Choroid plexus epithelial cell (primary cell): ENCODE results near the gene SAMM50.

Experiments used
- DNase-seq: peaks from one replicate; pipeline ENCODE4 v3.0.0-alpha.2; 2010; ENCODE audit warnings: low read depth
- H3K4me3 ChIP-seq: 2 replicates; pipeline ENCODE4 v1.5.1; 2011; ENCODE audit warnings: low read depth, mild to moderate bottlenecking, control low read depth, low read length, moderate library complexity
- TF ChIP-seq, protein P1 (sequence below): conservative IDR thresholded peaks from 2 replicates; pipeline ENCODE4 v1.5.1; 2011; ENCODE audit warnings: low read depth, mild to moderate bottlenecking, control low read depth, inconsistent platforms, low read length, moderate library complexity

SAMM50 gene

DNA sequence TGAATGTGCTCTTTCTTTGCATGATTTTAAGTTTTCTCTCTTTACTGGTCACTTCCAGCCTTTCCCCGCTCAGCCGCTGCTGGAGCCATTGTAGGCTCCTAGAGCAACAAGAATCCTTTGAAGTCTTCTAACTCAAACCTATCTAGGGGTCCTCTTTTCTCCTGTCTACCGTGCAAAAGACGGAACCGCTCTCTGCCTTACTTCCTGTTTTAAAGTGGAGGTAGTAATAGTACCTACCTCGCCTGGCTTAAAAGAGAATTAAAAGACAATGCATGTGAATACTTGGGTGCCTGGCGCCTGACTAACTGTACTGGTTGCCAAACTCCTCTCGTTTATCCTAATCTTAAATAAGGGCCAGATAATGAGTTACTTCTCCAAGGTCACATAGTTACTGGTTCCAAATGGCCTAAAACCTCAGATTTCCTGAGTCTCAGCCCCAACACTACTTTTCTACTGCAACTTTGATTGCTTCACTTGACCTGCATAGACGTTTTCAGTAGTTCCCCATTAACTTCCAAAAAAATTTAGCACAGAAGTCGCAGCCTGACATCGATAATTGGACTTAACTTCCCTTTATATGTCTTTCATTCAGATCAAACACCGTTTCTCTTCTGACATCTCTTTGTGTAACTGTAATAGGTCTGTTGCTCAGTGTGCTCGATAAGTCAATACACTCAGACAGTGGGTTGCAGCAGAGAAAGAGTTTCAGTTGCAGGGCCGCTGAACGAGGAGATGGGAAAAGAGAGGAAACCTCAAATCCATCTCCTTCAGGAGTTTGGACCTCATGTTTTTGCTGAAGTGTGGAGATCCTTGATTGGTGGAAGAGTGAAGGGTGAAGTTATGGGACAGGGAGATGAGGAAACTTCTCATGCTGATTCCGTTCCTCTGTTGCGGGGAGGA, 891 bp downstream of the SAMM50 start:
- H3K4me3 ChIP-seq, result peak overlapping the region; percentile 95
- DNase-seq, result no peak
- TF ChIP-seq, protein P1, sequence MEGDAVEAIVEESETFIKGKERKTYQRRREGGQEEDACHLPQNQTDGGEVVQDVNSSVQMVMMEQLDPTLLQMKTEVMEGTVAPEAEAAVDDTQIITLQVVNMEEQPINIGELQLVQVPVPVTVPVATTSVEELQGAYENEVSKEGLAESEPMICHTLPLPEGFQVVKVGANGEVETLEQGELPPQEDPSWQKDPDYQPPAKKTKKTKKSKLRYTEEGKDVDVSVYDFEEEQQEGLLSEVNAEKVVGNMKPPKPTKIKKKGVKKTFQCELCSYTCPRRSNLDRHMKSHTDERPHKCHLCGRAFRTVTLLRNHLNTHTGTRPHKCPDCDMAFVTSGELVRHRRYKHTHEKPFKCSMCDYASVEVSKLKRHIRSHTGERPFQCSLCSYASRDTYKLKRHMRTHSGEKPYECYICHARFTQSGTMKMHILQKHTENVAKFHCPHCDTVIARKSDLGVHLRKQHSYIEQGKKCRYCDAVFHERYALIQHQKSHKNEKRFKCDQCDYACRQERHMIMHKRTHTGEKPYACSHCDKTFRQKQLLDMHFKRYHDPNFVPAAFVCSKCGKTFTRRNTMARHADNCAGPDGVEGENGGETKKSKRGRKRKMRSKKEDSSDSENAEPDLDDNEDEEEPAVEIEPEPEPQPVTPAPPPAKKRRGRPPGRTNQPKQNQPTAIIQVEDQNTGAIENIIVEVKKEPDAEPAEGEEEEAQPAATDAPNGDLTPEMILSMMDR, result no peak

DNA sequence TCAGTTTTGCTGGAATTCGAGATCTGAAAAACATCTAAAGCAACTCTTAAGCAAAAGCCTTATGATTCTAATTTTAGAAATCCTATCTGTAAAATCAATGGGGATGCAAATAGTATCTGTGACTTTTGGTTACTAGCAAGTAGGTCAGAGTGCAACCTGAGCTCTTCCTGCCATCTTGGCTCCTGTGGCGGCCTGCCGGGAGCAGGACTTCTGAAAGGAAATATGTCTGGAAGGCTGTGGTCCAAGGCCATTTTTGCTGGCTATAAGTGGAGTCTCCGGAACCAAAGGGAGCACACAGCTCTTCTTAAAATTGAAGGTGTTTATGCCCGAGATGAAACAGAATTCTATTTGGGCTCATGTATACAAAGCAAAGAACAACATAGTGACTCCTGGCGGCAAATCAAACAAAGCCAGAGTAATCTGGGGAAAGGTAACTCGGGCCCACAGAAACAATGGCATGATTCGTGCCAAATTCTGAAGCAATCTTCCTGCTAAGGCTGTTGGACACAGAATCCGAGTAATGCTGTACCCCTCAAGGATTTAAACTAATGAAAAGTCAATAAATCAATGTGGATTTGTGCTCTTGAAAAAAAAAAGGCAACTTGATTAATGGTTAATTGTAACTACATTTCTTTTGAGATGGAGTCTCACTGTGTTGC, 1.7 kb downstream of the SAMM50 start:
- no peak for DNase-seq
- H3K4me3 ChIP-seq, result peak overlapping the region; percentile 95
- TF ChIP-seq, protein P1, result no peak

DNA sequence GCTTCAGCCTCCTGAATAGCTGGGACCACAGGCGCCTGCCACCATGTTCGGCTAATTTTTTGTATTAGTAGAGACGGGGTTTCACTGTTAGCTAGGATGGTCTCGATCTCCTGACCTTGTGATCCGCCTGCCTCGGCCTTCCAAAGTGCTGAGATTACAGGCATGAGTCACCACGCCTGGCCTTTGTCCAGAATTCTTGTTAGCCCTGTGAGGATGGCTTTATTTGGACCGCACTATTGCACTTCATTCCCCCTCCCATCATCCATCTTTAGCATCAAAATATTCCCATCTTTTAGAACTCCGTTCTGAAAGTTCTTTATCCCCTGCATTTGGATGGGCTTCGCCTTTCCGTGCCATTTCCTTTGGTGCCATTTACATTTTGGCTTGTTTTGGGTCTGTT, 2.6 kb downstream of the SAMM50 start:
- TF ChIP-seq, protein P1, result no peak
- peak; percentile 23 for DNase-seq
- no peak overlapping the region for H3K4me3 ChIP-seq

DNA sequence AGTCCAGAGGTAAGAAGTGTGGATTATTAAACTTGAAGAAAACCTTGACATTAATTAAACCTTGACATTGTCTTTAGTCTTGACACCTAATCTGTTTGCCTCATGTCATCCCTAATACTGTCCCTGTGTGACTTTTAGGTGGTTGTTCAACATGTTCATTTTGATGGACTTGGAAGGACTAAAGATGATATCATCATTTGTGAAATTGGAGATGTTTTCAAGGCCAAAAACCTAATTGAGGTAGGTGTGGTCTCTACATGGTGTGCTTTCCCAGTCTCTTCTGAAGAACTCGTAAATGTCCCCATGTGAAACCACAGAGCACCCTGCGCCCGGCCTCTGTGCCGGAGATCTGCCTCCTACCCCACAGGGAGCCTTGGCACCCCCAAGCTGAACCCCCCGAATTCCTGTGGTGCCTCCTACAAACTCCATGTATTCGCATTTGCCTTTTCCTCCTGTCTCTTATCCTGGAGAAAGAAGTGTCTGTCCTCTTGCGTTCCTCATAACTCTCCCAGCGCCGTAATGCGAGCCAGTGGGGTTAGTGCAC, 9.1 kb downstream of the SAMM50 start:
- TF ChIP-seq, protein P1, result no peak
- no peak overlapping the region for H3K4me3 ChIP-seq
- no peak for DNase-seq

DNA sequence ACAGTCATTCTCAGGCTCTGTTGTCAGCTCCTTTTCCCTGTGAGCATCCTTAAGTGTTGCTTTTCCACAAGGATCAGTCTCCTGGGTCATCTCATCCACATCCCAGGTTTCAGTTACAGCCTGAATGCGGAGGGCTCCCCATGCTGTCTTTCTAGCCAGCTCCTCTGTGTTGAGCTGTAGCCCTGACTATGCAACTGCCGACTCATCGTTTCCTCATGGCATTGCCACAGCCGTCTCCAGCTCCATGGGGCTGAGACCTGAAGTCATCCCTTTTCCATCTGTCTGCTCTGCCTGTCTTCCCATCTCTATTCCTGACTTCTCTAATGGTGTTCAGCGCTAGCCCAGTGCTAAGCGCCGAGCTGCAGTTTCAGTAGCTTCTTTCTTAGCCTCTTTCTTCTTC, 11.8 kb downstream of the SAMM50 start:
- H3K4me3 ChIP-seq, result no peak overlapping the region
- DNase-seq, result no peak
- TF ChIP-seq, protein P1, result no peak

DNA sequence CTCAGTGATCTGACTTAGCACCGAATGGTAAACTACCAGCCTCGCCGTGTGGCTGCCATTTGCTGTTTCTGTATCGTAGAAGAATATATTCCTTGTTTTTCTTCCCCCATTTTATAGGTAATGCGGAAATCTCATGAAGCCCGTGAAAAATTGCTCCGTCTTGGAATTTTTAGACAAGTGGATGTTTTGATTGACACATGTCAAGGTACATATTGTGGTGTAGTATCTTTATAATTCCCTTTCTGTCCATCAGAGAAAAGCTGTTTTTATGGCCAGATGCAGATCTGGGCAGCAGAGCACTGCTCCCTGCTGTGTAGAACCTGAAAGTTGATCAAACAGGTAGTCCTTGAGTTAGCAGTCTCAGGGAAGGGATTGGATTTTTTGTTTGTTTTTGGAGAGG, 13.4 kb downstream of the SAMM50 start:
- H3K4me3 ChIP-seq, result no peak overlapping the region
- DNase-seq, result no peak
- TF ChIP-seq, protein P1, result no peak
